Stomach (tissue), 9 donors: ENCODE measurements around the gene MYO1H. TPM values are rescaled to one million over a fixed set of nuclear protein-coding genes. Genes with fewer than 3 reads are reported as not detected.

ENCODE experiments used
- DNase-seq, 2 donors: peaks; one replicate each; pipeline versions ENCODE4 v3.0.0 to v3.0.0-alpha.2; 2013 to 2019
- H3K27ac ChIP-seq, 5 donors: fragments of 200-600 bp in 4 of 5; sonication (generic) in 4 of 5; one replicate each; pipeline ENCODE4 v1.5.1; 2013 to 2019; ENCODE audit warnings: mild to moderate bottlenecking in 1 of 5, moderate library complexity in 1 of 5
- H3K27me3 ChIP-seq, 3 donors: fragments of 200-600 bp; sonication (generic); one replicate each; pipeline ENCODE4 v1.5.1; 2017 to 2019; ENCODE audit warnings: mixed run types in 1 of 3
- H3K36me3 ChIP-seq, 4 donors: fragments of 200-600 bp; sonication (generic); 1 replicate in 3 of 4; 2 replicates in 1 of 4; pipeline ENCODE4 v1.5.1; 2016 to 2019
- H3K4me1 ChIP-seq, 4 donors: fragments of 200-600 bp; sonication (generic); one replicate each; pipeline ENCODE4 v1.5.1; 2016 to 2019
- H3K4me3 ChIP-seq, 4 donors: fragments of 200-600 bp; sonication (generic) in 3 of 4; one replicate each; pipeline ENCODE4 v1.5.1; 2016 to 2019; ENCODE audit warnings: mild to moderate bottlenecking in 1 of 4
- H3K9me3 ChIP-seq, 4 donors: fragments of 200-600 bp; sonication (generic); one replicate each; pipeline ENCODE4 v1.5.1; 2016 to 2019
- EP300 ChIP-seq: sonication (generic); formaldehyde crosslinking; IDR thresholded peaks from one replicate; pipeline ENCODE4 v1.6.1; 2017; ENCODE audit warnings: antibody characterized with exemption
- POLR2A ChIP-seq, 4 donors: fragments of 450-650 bp; IDR thresholded peaks; one replicate each; pipeline ENCODE4 v1.6.1; 2016; ENCODE audit warnings: antibody characterized with exemption in 4 of 4, control low read depth in 2 of 4, mild to moderate bottlenecking in 1 of 4, moderate library complexity in 1 of 4
- POLR2AphosphoS5 ChIP-seq, 3 donors: sonication (generic); formaldehyde crosslinking; IDR thresholded peaks; one replicate each; pipeline ENCODE4 v1.6.1; 2016; ENCODE audit warnings: antibody characterized with exemption in 3 of 3
- WGBS, 5 donors: extraction: QIAGEN DNeasy Blood & Tissue Kit in 3 of 5; methylation state at CpG; one replicate each; pipeline versions ENCODE4 v1.1.5 to v1.1.7; 2013 to 2018; 5-methylcytosine and 5-hydroxymethylcytosine counted together
- intact Hi-C: fragments of 100-400 bp; cut with DNase I; formaldehyde crosslinking; loops from one replicate; pipeline ENCODE4 v1.15.1; 2023; ENCODE audit warnings: low total_unique reads
- polyA plus RNA-seq, 3 donors: library from polyadenylated mRNA; stranded (reverse); fragments of 200-250 nt; gene quantifications; one replicate each; pipeline ENCODE4 v1.2.3, GENCODE V29; 2013
- total RNA-seq, 5 donors: library from RNA; depleted of rRNA; stranded (reverse); fragments of >200 nt; gene quantifications; one replicate each; pipeline versions ENCODE4 v1.1.0 to v1.2.3, GENCODE V29; 2014 to 2016
- TF ChIP-seq, protein P1 (sequence below), 7 experiments: fragments of 450-650 bp in 4 of 7; fragments of 200-600 bp in 3 of 7; sonication (generic) in 3 of 7; IDR thresholded peaks; one replicate each; pipeline ENCODE4 v1.5.1; 2016 to 2019; ENCODE audit warnings: antibody characterized with exemption in 7 of 7, control low read depth in 2 of 7, mild to moderate bottlenecking in 1 of 7
- donor health status: healthy with polysubstance abuse.
- donor health status: Bipolar disorder and iron deficiency.
- donor health status: healthy.

Gene MYO1H
- total and polyA plus RNA-seq, 8 donors: 0.08 TPM; not detected in 7

DNA sequence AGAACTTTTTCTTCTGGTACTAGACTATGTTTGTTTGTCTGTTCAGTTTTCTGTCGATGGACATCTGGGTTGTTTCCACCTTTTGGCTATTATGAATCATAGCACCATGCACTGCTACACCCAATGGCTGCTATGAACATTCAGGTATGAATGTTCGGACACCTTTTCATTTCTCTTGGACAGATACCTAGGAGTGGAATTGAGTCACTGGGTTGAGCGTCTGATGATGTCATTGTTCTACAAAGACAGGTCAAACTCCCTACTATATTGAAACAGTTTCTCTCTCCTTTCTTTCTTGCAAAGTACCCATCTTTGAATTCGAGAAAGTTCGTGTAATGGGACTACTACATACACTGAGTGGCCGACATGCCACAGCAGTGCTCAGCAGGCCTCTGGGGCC lies 84.7 kb downstream of the MYO1H start:
- H3K36me3 ChIP-seq: no peaks in the 10 kb centered on the region
- H3K4me1 ChIP-seq: peaks cover 0 to 15% (median 7%) of the 10 kb centered on the region in 4 donors
- H3K27ac ChIP-seq: no peak overlapping the region
- 52 to 68% (median 55%) methylated on average over 6 of the region's 6 CpGs for WGBS, 5 donors
- TF ChIP-seq EP300 (no peak), POLR2AphosphoS5 (IDR thresholded peaks at IDR 0.05) (no peak), POLR2A (IDR thresholded peaks at IDR 0.05) (no peak)
- TF ChIP-seq, protein P1, sequence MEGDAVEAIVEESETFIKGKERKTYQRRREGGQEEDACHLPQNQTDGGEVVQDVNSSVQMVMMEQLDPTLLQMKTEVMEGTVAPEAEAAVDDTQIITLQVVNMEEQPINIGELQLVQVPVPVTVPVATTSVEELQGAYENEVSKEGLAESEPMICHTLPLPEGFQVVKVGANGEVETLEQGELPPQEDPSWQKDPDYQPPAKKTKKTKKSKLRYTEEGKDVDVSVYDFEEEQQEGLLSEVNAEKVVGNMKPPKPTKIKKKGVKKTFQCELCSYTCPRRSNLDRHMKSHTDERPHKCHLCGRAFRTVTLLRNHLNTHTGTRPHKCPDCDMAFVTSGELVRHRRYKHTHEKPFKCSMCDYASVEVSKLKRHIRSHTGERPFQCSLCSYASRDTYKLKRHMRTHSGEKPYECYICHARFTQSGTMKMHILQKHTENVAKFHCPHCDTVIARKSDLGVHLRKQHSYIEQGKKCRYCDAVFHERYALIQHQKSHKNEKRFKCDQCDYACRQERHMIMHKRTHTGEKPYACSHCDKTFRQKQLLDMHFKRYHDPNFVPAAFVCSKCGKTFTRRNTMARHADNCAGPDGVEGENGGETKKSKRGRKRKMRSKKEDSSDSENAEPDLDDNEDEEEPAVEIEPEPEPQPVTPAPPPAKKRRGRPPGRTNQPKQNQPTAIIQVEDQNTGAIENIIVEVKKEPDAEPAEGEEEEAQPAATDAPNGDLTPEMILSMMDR (IDR thresholded peaks at IDR 0.05): no peak
- intact Hi-C loops: no loop called here
- no peaks in the 10 kb centered on the region for H3K9me3 ChIP-seq
- no peaks in the 10 kb centered on the region for H3K27me3 ChIP-seq
- no peak overlapping the region for H3K4me3 ChIP-seq
- DNase-seq: no peak

DNA sequence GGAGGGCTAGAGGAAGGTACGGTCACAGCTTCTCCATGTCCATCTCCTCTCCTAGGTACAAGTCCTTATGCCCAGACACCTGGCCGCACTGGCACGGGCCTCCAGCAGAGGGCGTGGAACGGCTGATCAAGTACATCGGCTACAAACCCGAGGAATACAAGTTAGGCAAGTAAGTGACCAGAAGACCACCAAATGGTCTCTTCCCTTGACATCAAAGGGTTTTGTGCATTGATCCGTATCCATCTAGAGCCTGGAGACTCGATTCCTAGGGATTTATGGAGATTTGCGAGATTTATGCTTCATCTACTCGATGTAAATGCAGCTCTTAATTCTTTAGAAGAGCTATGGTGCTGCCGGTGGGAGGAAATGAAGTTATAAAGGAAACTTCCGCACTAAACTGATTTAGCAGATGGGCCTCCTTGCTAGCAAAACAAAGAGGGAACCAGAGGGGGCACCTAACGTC lies 85.2 kb downstream of the MYO1H start:
- TF ChIP-seq POLR2A (IDR thresholded peaks at IDR 0.05): no peak
- TF ChIP-seq POLR2AphosphoS5 (IDR thresholded peaks at IDR 0.05): peak in 1 of 3 donors; percentile 39
- TF ChIP-seq, protein P1 (IDR thresholded peaks at IDR 0.05): peak in 5 of 7 experiments; percentile 38 to 83 (median 70)
- TF ChIP-seq EP300: no peak
- no peaks in the 10 kb centered on the region for H3K36me3 ChIP-seq

DNA sequence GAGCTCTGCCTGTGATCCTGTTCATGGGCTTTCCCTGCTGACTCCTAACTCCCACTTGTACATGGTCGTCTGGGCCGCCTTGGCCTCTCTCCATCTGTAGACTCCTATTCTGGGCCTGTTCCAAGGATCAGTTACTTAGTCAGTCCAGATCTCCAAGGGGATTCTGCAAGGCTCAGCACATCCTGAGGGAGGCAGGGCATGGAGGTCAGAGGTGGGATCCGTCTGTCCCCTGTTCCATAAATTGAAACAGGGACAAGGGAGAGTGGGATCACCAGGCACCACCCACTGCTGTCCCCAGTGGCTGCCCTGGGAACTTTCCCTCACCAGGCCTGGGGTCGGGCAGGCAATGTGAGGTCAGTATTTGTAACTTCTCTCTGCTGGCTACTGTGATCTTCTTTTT lies 85.9 kb downstream of the MYO1H start:
- Histone ChIP-seq H3K27ac (no peak overlapping the region), H3K9me3 (no peaks in the 10 kb centered on the region), H3K4me1 (peaks cover 0 to 11% (median 7%) of the 10 kb centered on the region in 4 donors), H3K36me3 (no peaks in the 10 kb centered on the region), H3K4me3 (no peak overlapping the region), H3K27me3 (no peaks in the 10 kb centered on the region)
- WGBS, 5 donors: 69 to 78% (median 73%) methylated on average over 4 of the region's 4 CpGs
- intact Hi-C loops: no loop called here
- peak in 1 of 2 donors; percentile 41 for DNase-seq
- TF ChIP-seq, protein P1 (IDR thresholded peaks at IDR 0.05): peak in 2 of 7 experiments; percentile 7 to 13
- TF ChIP-seq EP300: no peak

More for the DNA sequence above, 85.2 kb downstream of the MYO1H start:
- peak; percentile 87 to 91 for DNase-seq
- H3K27me3 ChIP-seq: no peaks in the 10 kb centered on the region
- H3K9me3 ChIP-seq: no peaks in the 10 kb centered on the region
- intact Hi-C loops: no loop called here
- WGBS, 5 donors: 19 to 33% (median 27%) methylated on average over 14 of the region's 14 CpGs
- H3K4me3 ChIP-seq: no peak overlapping the region
- H3K27ac ChIP-seq: no peak overlapping the region
- H3K4me1 ChIP-seq: peaks cover 0 to 15% (median 7%) of the 10 kb centered on the region in 4 donors

DNA sequence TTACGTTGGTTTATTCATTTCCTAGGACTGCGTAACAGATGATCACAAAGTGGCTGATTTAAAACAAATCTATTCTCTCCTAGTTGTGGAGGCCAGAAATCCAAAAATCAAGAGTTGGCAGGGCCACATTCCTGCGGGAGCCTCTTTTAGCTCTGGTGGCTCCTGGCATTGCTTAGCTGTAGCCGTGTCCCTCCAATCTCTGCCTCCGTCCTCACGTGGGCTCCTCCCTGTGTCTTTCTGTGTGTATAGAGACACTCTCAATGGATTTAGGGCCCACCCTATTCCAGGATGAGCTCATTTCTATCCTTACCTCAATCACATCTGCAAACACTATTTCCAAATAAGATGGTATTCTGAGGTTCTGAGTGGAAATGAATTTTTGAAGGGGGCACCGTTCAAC lies 86.9 kb downstream of the MYO1H start:
- DNase-seq: no peak
- Histone ChIP-seq H3K36me3 (no peaks in the 10 kb centered on the region), H3K4me3 (no peak overlapping the region), H3K27ac (no peak overlapping the region), H3K4me1 (peaks cover 0 to 11% (median 7%) of the 10 kb centered on the region in 4 donors), H3K27me3 (no peaks in the 10 kb centered on the region), H3K9me3 (no peaks in the 10 kb centered on the region)
- TF ChIP-seq, protein P1 (IDR thresholded peaks at IDR 0.05): no peak
- no peak for TF ChIP-seq POLR2A (IDR thresholded peaks at IDR 0.05)
- no peak for TF ChIP-seq POLR2AphosphoS5 (IDR thresholded peaks at IDR 0.05)
- no peak for TF ChIP-seq EP300
- WGBS, 5 donors: 80 to 88% (median 83%) methylated on average over 7 of the region's 7 CpGs
- intact Hi-C loops: no loop called here
